Neuronal stem cell (in vitro differentiated cells): ENCODE data around the gene TMPRSS3.

Source experiments
- DNase-seq: peaks from one replicate; pipeline ENCODE4 v3.0.0-alpha.2; 2013; ENCODE audit warnings: low spot score
- H2AFZ ChIP-seq: one replicate; pipeline ENCODE4 v1.6.1; 2013; ENCODE audit warnings: mild to moderate bottlenecking, low read length, inconsistent platforms
- H2AK5ac ChIP-seq: 2 replicates; pipeline ENCODE4 v1.6.1; 2013; ENCODE audit warnings: low read depth, mild to moderate bottlenecking, inconsistent platforms, low read length, moderate library complexity, mixed read lengths
- H2BK120ac ChIP-seq: 2 replicates; pipeline ENCODE4 v1.6.1; 2013; ENCODE audit warnings: low read depth, mild to moderate bottlenecking, inconsistent platforms, low read length, moderate library complexity, mixed read lengths
- H2BK12ac ChIP-seq: one replicate; pipeline ENCODE4 v1.6.1; 2013; ENCODE audit warnings: low read length, inconsistent platforms
- H2BK15ac ChIP-seq: 2 replicates; pipeline ENCODE4 v1.6.1; 2013; ENCODE audit warnings: mild to moderate bottlenecking, low read length, inconsistent platforms, mixed read lengths
- H2BK5ac ChIP-seq: one replicate; pipeline ENCODE4 v1.6.1; 2013; ENCODE audit warnings: inconsistent platforms, mild to moderate bottlenecking, low read length, moderate library complexity
- H3K14ac ChIP-seq: one replicate; pipeline ENCODE4 v1.6.1; 2013; ENCODE audit warnings: low read length, inconsistent platforms
- H3K18ac ChIP-seq: 2 replicates; pipeline ENCODE4 v1.6.1; 2013; ENCODE audit warnings: low read length, inconsistent platforms
- H3K23ac ChIP-seq: 2 replicates; pipeline ENCODE4 v1.6.1; 2013; ENCODE audit warnings: low read depth, mild to moderate bottlenecking, mixed read lengths, low read length, inconsistent platforms; ENCODE audit not compliant: poor library complexity
- H3K27ac ChIP-seq: replicated peaks from 3 replicates; pipeline ENCODE4 v1.5.1; 2013; ENCODE audit warnings: low read length, inconsistent platforms
- H3K27me3 ChIP-seq, 3 experiments: 2 replicates each; pipeline ENCODE4 v1.6.1; 2013; ENCODE audit warnings: low read length in 3 of 3, mild to moderate bottlenecking in 2 of 3, inconsistent platforms in 1 of 3, low read depth in 1 of 3, mixed read lengths in 1 of 3, moderate library complexity in 1 of 3; ENCODE audit not compliant: control insufficient read depth in 3 of 3, insufficient read depth in 3 of 3
- H3K36me3 ChIP-seq, 2 donors: replicated peaks in 1 of 2; 2 replicates each; pipeline ENCODE4 v1.6.1; 2013; ENCODE audit warnings: low read length in 2 of 2; ENCODE audit not compliant: control insufficient read depth in 2 of 2, insufficient read depth in 2 of 2
- H3K4ac ChIP-seq: 2 replicates; pipeline ENCODE4 v1.6.1; 2013; ENCODE audit warnings: inconsistent platforms, mild to moderate bottlenecking, low read length, moderate library complexity
- H3K4me1 ChIP-seq, 2 donors: 1 replicate in 1 of 2; 2 replicates in 1 of 2; pipeline ENCODE4 v1.6.1; 2013; ENCODE audit warnings: low read length in 2 of 2, low read depth in 1 of 2; ENCODE audit not compliant: control insufficient read depth in 2 of 2, insufficient read depth in 1 of 2
- H3K4me2 ChIP-seq: one replicate; pipeline ENCODE4 v1.6.1; 2013; ENCODE audit warnings: mild to moderate bottlenecking, low read length, inconsistent platforms; ENCODE audit not compliant: insufficient read depth, poor library complexity, severe bottlenecking
- H3K4me3 ChIP-seq, 2 donors: 2 replicates each; pipeline ENCODE4 v1.5.1; 2013; ENCODE audit warnings: low read length in 2 of 2, mild to moderate bottlenecking in 2 of 2, inconsistent platforms in 1 of 2, moderate library complexity in 1 of 2
- H3K79me1 ChIP-seq: one replicate; pipeline ENCODE4 v1.6.1; 2013; ENCODE audit warnings: low read depth, mild to moderate bottlenecking, inconsistent platforms, low read length, moderate library complexity
- H3K9ac ChIP-seq: one replicate; pipeline ENCODE4 v1.6.1; 2013; ENCODE audit warnings: mild to moderate bottlenecking, low read depth, low read length, inconsistent platforms; ENCODE audit not compliant: poor library complexity
- H3K9me3 ChIP-seq, 2 donors: replicated peaks in 1 of 2; 2 replicates each; pipeline versions ENCODE3 to v1.6.1; 2013; ENCODE audit warnings: low read length in 2 of 2, mild to moderate bottlenecking in 2 of 2, inconsistent platforms in 1 of 2, low read depth in 1 of 2, mixed read lengths in 1 of 2, moderate library complexity in 1 of 2; ENCODE audit not compliant: control insufficient read depth in 2 of 2, insufficient read depth in 1 of 2
- H4K8ac ChIP-seq: one replicate; pipeline ENCODE4 v1.6.1; 2013; ENCODE audit warnings: low read depth, mild to moderate bottlenecking, inconsistent platforms, low read length, moderate library complexity
- H4K91ac ChIP-seq: one replicate; pipeline ENCODE4 v1.6.1; 2013; ENCODE audit warnings: low read length, low read depth, mild to moderate bottlenecking, inconsistent platforms; ENCODE audit not compliant: poor library complexity
- WGBS, 2 donors: extraction: QIAGEN DNeasy Blood & Tissue Kit; methylation state at CpG; one replicate each; pipeline ENCODE4 v1.1.7; 2013; ENCODE audit warnings: missing lambda C conversion rate in 2 of 2, mixed read lengths in 1 of 2; ENCODE audit not compliant: insufficient read length in 2 of 2, insufficient replicate concordance in 1 of 2; ENCODE audit errors: extremely low coverage in 2 of 2; 5-methylcytosine and 5-hydroxymethylcytosine counted together

Gene TMPRSS3

GRCh38 chr21:42424914-42425541 lies 29.2 kb upstream of the TMPRSS3 start:
- no peak overlapping the region for H2BK15ac ChIP-seq
- no peaks in the 10 kb centered on the region for H3K27me3 ChIP-seq
- H3K9me3 ChIP-seq, result no peaks in the 10 kb centered on the region
- H2BK5ac ChIP-seq, result no peak overlapping the region
- H3K4ac ChIP-seq, result no peak overlapping the region
- H2BK120ac ChIP-seq, result no peak overlapping the region
- H2AK5ac ChIP-seq, result no peak overlapping the region
- no peak for DNase-seq
- WGBS, 2 donors, result no CpG with 5 or more reads among the region's 12 CpGs
- H3K4me1 ChIP-seq, result no peaks in the 10 kb centered on the region
- H3K4me3 ChIP-seq, result no peak overlapping the region
- H3K4me2 ChIP-seq, result no peak overlapping the region
- no peak overlapping the region for H3K27ac ChIP-seq
- no peaks in the 10 kb centered on the region for H3K36me3 ChIP-seq
- H4K8ac ChIP-seq, result no peak overlapping the region
- H3K9ac ChIP-seq, result no peak overlapping the region
- no peak overlapping the region for H3K23ac ChIP-seq
- no peak overlapping the region for H4K91ac ChIP-seq
- H2BK12ac ChIP-seq, result no peak overlapping the region
- no peak overlapping the region for H2AFZ ChIP-seq
- no peaks in the 10 kb centered on the region for H3K79me1 ChIP-seq
- no peak overlapping the region for H3K18ac ChIP-seq
- H3K14ac ChIP-seq, result no peak overlapping the region

- no peak overlapping the region for H3K4me2 ChIP-seq
- H2BK120ac ChIP-seq, result no peak overlapping the region
- no peak overlapping the region for H2AK5ac ChIP-seq
- no CpG with 5 or more reads among the region's 2 CpGs for WGBS, 2 donors
- H2BK5ac ChIP-seq, result no peak overlapping the region
- H3K27ac ChIP-seq, result no peak overlapping the region
- no peaks in the 10 kb centered on the region for H3K9me3 ChIP-seq
- no peaks in the 10 kb centered on the region for H3K36me3 ChIP-seq
- no peak overlapping the region for H3K4ac ChIP-seq
- H3K27me3 ChIP-seq, result no peaks in the 10 kb centered on the region
- H2BK12ac ChIP-seq, result no peak overlapping the region
- no peak overlapping the region for H3K18ac ChIP-seq
- no peak overlapping the region for H3K4me3 ChIP-seq
- no peak for DNase-seq
- no peak overlapping the region for H4K91ac ChIP-seq
- no peak overlapping the region for H4K8ac ChIP-seq
- no peak overlapping the region for H2BK15ac ChIP-seq
- no peak overlapping the region for H3K9ac ChIP-seq
- no peak overlapping the region for H3K14ac ChIP-seq
- no peak overlapping the region for H3K23ac ChIP-seq
- no peaks in the 10 kb centered on the region for H3K4me1 ChIP-seq
- H3K79me1 ChIP-seq, result no peaks in the 10 kb centered on the region
- H2AFZ ChIP-seq, result no peak overlapping the region
Measured at GRCh38 chr21:42423685-42424084, 27.8 kb upstream of the TMPRSS3 start.

- DNase-seq, result no peak
- no peak overlapping the region for H3K4me3 ChIP-seq
- H3K9ac ChIP-seq, result no peak overlapping the region
- H3K4me2 ChIP-seq, result no peak overlapping the region
- no peak overlapping the region for H3K23ac ChIP-seq
- WGBS, 2 donors, result no CpG with 5 or more reads among the region's 10 CpGs
- no peaks in the 10 kb centered on the region for H3K9me3 ChIP-seq
- no peak overlapping the region for H3K27ac ChIP-seq
- H3K4ac ChIP-seq, result no peak overlapping the region
- no peak overlapping the region for H3K14ac ChIP-seq
- no peaks in the 10 kb centered on the region for H3K36me3 ChIP-seq
- no peak overlapping the region for H3K18ac ChIP-seq
- no peak overlapping the region for H2BK15ac ChIP-seq
- no peak overlapping the region for H4K8ac ChIP-seq
- no peaks in the 10 kb centered on the region for H3K4me1 ChIP-seq
- H3K27me3 ChIP-seq, result no peaks in the 10 kb centered on the region
- H4K91ac ChIP-seq, result no peak overlapping the region
- H2BK120ac ChIP-seq, result no peak overlapping the region
- no peak overlapping the region for H2AFZ ChIP-seq
- no peak overlapping the region for H2BK12ac ChIP-seq
- no peak overlapping the region for H2AK5ac ChIP-seq
- H2BK5ac ChIP-seq, result no peak overlapping the region
- H3K79me1 ChIP-seq, result no peaks in the 10 kb centered on the region
Measured at GRCh38 chr21:42423197-42423675, 27.4 kb upstream of the TMPRSS3 start.

DNA sequence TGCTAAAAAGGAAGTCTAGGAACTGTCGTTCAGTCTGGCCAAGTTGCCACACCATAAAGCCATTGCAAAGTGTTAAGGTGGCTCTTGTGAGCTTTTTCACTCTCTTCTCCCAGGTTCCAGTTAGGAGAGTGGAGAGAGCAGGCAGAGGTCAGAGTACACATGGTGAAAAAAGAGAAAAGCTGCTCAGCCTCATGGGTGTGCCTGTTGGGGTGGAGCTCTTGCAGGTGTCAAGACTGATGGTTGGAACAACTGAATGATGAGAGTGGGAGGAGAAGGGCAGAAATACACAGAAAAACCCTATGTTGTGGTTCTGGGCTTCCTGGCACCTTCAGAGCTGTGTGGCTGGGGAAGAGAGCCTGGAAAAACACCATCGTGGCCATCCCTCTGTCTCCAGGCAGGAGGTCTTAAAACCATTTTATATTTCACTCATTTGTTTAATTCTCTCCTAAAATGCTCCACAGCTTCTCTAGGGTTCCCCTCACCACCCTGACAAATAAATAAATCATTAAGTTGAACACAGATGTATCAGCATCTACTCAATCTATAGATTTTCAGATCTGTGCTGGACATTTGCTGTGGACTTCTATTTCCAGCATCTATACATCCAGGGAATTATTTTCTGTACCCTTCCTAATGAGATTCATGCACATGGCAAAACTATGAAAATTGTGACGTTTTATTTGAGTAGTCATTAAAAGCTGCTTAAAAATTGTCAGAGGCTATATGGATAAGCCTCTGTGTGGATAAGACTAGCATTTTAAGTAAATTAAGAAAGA lies 25.4 kb upstream of the TMPRSS3 start:
- no peak for DNase-seq
- no peak overlapping the region for H2BK120ac ChIP-seq
- no peak overlapping the region for H2AFZ ChIP-seq
- no peak overlapping the region for H4K8ac ChIP-seq
- no peaks in the 10 kb centered on the region for H3K36me3 ChIP-seq
- no peaks in the 10 kb centered on the region for H3K4me1 ChIP-seq
- H3K27me3 ChIP-seq, result no peaks in the 10 kb centered on the region
- H2BK5ac ChIP-seq, result no peak overlapping the region
- no peak overlapping the region for H3K4ac ChIP-seq
- no peak overlapping the region for H2AK5ac ChIP-seq
- WGBS, 2 donors, result no CpG with 5 or more reads among the region's 3 CpGs
- H3K9ac ChIP-seq, result no peak overlapping the region
- no peak overlapping the region for H2BK12ac ChIP-seq
- H3K79me1 ChIP-seq, result no peaks in the 10 kb centered on the region
- H4K91ac ChIP-seq, result no peak overlapping the region
- H3K4me3 ChIP-seq, result no peak overlapping the region
- H3K9me3 ChIP-seq, result no peaks in the 10 kb centered on the region
- H3K4me2 ChIP-seq, result no peak overlapping the region
- no peak overlapping the region for H2BK15ac ChIP-seq
- H3K23ac ChIP-seq, result no peak overlapping the region
- H3K27ac ChIP-seq, result no peak overlapping the region
- H3K18ac ChIP-seq, result no peak overlapping the region
- no peak overlapping the region for H3K14ac ChIP-seq
